CMK (cell line): ENCODE results near the gene UGGT2.
"Not testable (repeated sequence)": the region's sequence is repeated elsewhere in the genome, so short reads cannot be mapped to it uniquely, and the experiment has no call there.

Experiments used
- DNase-seq: peaks from one replicate; pipeline ENCODE4 v3.0.0-alpha.2; 2010; ENCODE audit warnings: low read depth

Gene UGGT2

DNA sequence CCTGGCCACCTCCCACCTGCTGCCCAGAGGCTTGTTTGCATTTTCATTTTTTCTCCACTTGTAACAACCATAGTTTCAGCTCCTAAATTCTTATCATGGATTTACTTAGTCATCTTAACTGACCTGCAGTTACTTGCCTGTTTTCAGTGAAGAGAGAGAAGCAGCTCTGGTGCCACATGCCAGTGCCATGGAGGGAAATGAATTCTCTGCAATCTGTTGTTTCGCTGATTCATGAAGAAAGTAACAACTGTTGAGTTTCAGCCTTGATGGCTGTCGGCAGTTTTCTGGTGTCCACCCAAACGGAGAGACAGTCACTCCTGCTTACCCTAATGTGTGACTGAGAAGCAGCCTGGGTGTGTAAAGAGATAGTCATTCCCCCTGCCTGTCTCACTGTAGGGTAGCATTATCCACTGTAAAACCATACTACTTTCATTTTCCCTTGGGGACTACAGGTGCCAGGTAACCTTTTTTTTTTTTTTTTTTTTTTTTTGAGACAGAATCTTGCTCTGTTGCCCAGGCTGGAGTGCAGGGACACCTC, 260.1 kb downstream of the UGGT2 start:
- DNase-seq = no peak

DNA sequence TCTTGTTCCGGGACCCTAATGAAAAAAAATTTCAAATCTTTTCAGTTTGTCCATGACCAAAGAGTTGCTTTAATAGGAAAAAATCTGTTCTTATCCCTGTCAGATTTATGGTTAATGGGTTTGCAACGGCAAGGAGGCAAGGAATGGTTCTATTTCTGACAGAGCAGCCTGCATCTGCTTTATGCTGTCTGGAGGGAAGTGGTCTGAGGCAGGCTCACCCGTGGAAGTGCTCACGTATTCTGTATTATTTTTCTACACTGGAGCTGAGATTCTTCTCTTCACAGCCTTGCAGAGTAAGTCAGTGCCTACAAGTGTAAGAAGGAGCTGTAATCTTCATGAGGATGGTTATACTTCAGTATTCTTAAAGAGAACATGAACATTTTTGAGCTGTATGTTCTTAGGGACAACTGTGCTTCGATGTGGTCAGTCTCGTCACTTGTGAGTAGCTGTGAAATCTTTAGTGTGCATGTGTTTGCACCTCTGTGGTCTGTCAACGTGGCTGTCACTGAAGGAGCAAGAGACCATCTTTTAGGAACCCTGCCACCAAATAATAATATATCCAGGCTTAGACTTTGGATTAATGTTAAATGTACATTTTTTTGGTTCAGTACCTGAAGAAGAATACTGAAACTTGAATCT, 262.0 kb downstream of the UGGT2 start:
- DNase-seq = no peak

DNA sequence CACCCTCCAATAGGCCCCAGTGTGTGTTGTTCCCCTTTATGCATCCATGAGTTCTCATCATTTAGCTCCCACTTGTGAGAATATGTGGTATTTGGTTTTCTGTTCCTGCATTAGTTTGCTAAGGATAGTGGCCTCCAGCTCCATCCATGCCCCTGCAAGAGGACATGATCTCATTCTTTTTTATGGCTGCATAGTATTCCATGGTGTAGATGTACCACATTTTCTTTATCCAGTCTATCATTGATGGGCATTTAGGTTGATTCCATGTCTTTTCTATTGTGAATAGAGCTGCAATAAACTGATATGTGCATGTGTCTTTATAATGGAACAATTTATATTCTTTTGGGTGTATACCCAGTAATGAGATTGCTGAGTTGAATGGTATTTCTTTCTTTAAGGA, 263.9 kb downstream of the UGGT2 start:
- not testable (repeated sequence) for DNase-seq

DNA sequence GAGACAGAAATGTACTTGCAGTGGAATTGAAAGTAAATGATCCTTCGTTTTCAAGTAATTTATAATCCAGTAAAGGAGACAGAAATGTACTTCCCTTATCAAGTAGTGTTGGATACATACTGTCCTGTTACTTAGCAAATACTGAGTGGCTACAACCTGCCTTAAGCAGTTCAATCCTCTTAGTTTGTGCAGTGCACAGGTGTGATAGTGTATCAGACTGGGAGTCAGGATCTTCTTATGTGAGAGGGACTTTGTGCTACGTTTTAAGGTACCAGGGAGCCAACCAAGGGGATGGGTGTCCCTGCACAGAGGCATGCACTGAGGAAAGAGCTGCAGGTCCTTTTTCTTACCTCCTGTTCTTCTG, 265.1 kb downstream of the UGGT2 start:
- no peak for DNase-seq

GRCh38 chr13:95787356-95788099, 265.7 kb downstream of the UGGT2 start:
- DNase-seq = no peak

DNA sequence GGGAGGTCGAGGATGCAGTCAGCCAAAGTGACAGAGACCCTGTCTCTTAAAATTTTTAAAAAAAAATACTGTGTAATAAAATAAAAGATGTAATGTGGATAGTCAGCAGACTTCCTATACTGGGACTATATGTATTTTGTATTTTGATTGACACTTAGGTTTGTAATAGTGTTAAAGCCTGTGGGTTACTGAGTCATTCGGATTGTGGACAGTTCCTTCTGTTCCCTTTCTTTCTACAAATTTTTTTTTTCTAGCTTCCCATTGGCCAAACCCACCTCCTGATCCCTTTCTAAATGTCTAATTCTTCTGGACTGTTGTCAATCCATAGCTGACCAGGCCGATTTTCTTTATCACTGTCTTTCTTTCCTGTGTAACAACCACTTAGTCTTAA, 268.3 kb downstream of the UGGT2 start:
- no peak for DNase-seq

GRCh38 chr13:95784161-95784899, 268.9 kb downstream of the UGGT2 start:
- no peak for DNase-seq

- DNase-seq = no peak
Measured at GRCh38 chr13:95783747-95784146, 269.5 kb downstream of the UGGT2 start.

- not testable (repeated sequence) for DNase-seq
Measured at GRCh38 chr13:95781940-95782339, 271.3 kb downstream of the UGGT2 start.

DNA sequence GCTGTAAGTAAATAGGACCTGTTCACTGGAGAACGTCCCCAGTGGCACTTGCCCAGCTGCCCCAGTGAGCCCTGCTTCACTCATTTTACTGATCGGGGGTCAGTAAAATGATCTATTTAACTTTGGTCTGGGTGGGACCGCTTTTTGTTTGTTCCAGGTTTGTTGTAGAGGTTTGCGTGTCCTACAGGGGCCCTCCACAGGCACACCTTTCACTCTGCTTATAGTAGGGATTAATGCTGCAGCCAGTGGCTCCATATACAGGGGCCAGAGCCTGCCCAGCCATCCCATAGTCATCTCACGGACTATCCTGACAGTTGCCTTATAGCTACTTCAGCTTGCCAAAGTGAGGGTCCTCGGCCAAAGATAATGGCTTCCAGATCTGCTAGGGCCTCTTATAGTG, 272.2 kb downstream of the UGGT2 start:
- no peak for DNase-seq

- DNase-seq = no peak
Measured at GRCh38 chr13:95779522-95779921, 273.7 kb downstream of the UGGT2 start.

DNA sequence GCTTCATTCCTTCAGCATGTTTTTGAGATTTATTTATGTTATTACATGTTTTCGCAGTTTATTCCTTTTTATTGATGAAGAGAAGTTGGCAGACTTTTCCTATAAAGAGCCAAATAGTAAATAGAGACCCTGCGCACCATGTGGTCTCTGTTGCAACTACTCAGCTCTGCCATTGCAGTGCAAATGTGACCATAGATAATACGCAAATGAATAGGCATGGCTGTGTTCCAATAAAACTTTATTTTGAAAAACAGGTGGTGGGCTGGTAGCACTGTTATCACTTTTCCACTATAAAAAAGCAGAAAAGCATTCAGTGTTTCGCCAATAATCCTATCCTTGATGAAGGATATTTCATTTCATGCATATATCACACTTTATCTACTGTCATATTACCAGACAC, 281.3 kb downstream of the UGGT2 start:
- no peak for DNase-seq

DNA sequence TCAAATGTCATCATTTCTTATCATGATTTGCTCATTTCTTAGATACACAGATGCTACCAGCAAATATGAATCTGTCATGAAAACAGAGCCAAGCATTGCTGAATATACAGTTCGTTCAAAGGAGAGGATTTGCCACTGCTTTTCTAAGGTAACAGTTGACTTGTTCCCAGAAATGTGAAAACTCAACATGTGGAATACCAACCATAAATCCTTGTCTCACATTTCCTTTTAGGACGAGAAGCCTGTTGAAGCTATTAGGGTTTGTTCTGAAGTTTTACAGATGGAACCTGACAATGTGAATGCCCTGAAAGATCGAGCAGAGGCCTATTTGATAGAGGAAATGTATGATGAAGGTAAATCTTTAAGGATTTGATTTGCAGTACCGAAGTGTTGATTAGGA, 289.6 kb downstream of the UGGT2 start:
- no peak for DNase-seq

- not testable (repeated sequence) for DNase-seq
Measured at GRCh38 chr13:95762626-95763025, 290.6 kb downstream of the UGGT2 start.

DNA sequence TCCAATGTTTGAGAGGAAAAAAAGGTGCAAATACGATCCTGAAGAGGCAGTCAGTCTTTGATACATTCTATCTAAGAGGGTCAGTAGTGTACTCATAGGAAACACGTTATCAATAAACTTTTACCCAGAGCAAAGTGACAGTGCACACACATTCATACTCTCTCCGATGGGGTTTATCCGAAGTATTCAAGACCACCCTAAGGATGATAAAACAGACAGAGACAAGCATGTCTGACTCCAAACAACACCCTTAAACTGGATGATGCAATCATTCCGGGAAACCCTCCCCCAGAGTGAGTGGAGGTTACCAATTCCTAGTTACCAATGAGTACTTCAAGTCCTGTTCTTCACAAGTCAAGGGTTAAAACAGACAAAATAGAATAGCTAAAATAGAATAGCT, 297.1 kb downstream of the UGGT2 start:
- DNase-seq = no peak

DNA sequence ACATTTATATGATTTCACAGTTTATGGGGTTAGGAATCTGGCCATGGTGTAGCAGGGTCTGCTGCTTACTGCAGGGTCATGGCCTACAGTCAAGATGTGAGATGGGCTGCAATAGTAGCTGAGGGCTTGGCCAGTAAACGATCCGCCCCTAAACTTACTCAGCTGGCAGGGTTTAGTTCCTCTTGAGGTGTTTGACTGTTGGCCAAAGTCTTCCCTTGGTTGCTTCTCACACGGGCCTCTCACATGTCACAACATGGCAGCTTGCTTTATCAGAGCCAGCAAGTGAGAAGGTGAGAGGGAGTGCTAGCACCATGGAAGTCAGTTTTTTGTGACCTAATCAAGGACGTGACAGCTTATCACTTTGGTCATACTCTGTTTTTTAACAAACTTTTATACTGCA, 299.1 kb downstream of the UGGT2 start:
- DNase-seq = no peak

DNA sequence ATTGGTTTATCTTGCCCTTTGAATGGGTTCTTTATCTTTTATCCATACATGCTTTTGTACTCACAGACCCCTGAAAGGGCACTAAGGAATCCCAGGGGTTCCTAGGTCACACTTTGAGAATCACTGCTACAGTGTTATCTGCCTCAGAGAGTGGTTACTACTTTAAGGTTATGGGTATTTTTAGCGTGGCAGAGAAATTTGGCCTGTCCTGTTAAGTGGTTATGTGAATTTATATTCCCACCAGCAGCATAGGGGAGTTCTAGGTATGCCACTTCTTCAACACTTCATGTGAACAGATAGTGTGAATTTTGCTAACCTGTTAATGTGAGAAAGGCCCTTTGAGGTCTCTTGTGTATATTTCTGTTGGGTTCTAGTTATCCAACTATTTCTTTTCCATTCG, 300.5 kb downstream of the UGGT2 start:
- DNase-seq = no peak
